ENCODE results near the gene P2RX2.

P2RX2 gene

GRCh38 chr12:132651444-132652100, 33.0 kb downstream of the P2RX2 start:
- Histone ChIP-seq H3K4me1 (no peaks in the 10 kb centered on the region), H3K36me3 (replicated peaks) (peaks cover 91% of the 10 kb centered on the region), H3K27me3 (ENCODE audit: low read depth) (no peaks in the 10 kb centered on the region), H3K9me3 (no peaks in the 10 kb centered on the region), H3K4me3 (no peak overlapping the region)
- in situ Hi-C loops (cut with MboI; ENCODE audit: low sequenced_read_pairs): no loop called here
- DNase-seq (ENCODE audit: low spot score in 2 of 2): peak in 1 of 2 experiments; percentile 84

- Histone ChIP-seq H3K27me3 (ENCODE audit: low read depth) (no peaks in the 10 kb centered on the region), H3K4me1 (no peaks in the 10 kb centered on the region), H3K4me3 (no peak overlapping the region), H3K36me3 (replicated peaks) (peaks cover 92% of the 10 kb centered on the region), H3K9me3 (no peaks in the 10 kb centered on the region)
- DNase-seq (ENCODE audit: low spot score in 2 of 2): no peak
- in situ Hi-C loops (cut with MboI; ENCODE audit: low sequenced_read_pairs): no loop called here
Measured at GRCh38 chr12:132653567-132654290, 35.2 kb downstream of the P2RX2 start.

GRCh38 chr12:132657004-132657727, 38.6 kb downstream of the P2RX2 start:
- Histone ChIP-seq H3K4me3 (no peak overlapping the region), H3K27me3 (ENCODE audit: low read depth) (no peaks in the 10 kb centered on the region)

GRCh38 chr12:132658149-132658894, 39.7 kb downstream of the P2RX2 start:
- no peak for DNase-seq (ENCODE audit: low spot score in 2 of 2)
- no peaks in the 10 kb centered on the region for H3K9me3 ChIP-seq
- no peaks in the 10 kb centered on the region for H3K4me1 ChIP-seq
- no peaks in the 10 kb centered on the region for H3K27me3 ChIP-seq (ENCODE audit: low read depth)
- in situ Hi-C loops (cut with MboI; ENCODE audit: low sequenced_read_pairs): no loop called here
- H3K4me3 ChIP-seq: no peak overlapping the region
- peaks cover 98% of the 10 kb centered on the region for H3K36me3 ChIP-seq (replicated peaks)

More at GRCh38 chr12:132657004-132657727, 38.6 kb downstream of the P2RX2 start:
- Histone ChIP-seq H3K4me1 (no peaks in the 10 kb centered on the region), H3K36me3 (replicated peaks) (peaks cover 94% of the 10 kb centered on the region), H3K9me3 (no peaks in the 10 kb centered on the region)
- DNase-seq (ENCODE audit: low spot score in 2 of 2): no peak
- in situ Hi-C loops (cut with MboI; ENCODE audit: low sequenced_read_pairs): no loop called here

GRCh38 chr12:132659146-132659545, 40.6 kb downstream of the P2RX2 start:
- H3K4me3 ChIP-seq: no peak overlapping the region
- in situ Hi-C loops (cut with MboI; ENCODE audit: low sequenced_read_pairs): no loop called here
- no peaks in the 10 kb centered on the region for H3K4me1 ChIP-seq
- H3K9me3 ChIP-seq: no peaks in the 10 kb centered on the region
- H3K36me3 ChIP-seq (replicated peaks): peaks cover 100% of the 10 kb centered on the region
- DNase-seq (ENCODE audit: low spot score in 2 of 2): no peak
- H3K27me3 ChIP-seq (ENCODE audit: low read depth): no peaks in the 10 kb centered on the region

GRCh38 chr12:132660052-132660451, 41.5 kb downstream of the P2RX2 start:
- Histone ChIP-seq H3K36me3 (replicated peaks) (peaks cover 100% of the 10 kb centered on the region), H3K4me3 (no peak overlapping the region), H3K9me3 (no peaks in the 10 kb centered on the region), H3K27me3 (ENCODE audit: low read depth) (no peaks in the 10 kb centered on the region), H3K4me1 (no peaks in the 10 kb centered on the region)
- no peak for DNase-seq (ENCODE audit: low spot score in 2 of 2)
- in situ Hi-C loops (cut with MboI; ENCODE audit: low sequenced_read_pairs): no loop called here

GRCh38 chr12:132660996-132661395, 42.4 kb downstream of the P2RX2 start:
- in situ Hi-C loops (cut with MboI; ENCODE audit: low sequenced_read_pairs): no loop called here
- peaks cover 100% of the 10 kb centered on the region for H3K36me3 ChIP-seq (replicated peaks)
- H3K27me3 ChIP-seq (ENCODE audit: low read depth): no peaks in the 10 kb centered on the region

GRCh38 chr12:132661972-132662371, 43.4 kb downstream of the P2RX2 start:
- no peak overlapping the region for H3K4me3 ChIP-seq
- H3K36me3 ChIP-seq (replicated peaks): peaks cover 100% of the 10 kb centered on the region
- no peaks in the 10 kb centered on the region for H3K27me3 ChIP-seq (ENCODE audit: low read depth)
- H3K4me1 ChIP-seq: no peaks in the 10 kb centered on the region
- no peak for DNase-seq (ENCODE audit: low spot score in 2 of 2)
- no peaks in the 10 kb centered on the region for H3K9me3 ChIP-seq
- in situ Hi-C loops (cut with MboI; ENCODE audit: low sequenced_read_pairs): no loop called here

More at GRCh38 chr12:132660996-132661395, 42.4 kb downstream of the P2RX2 start:
- Histone ChIP-seq H3K4me3 (no peak overlapping the region), H3K9me3 (no peaks in the 10 kb centered on the region), H3K4me1 (no peaks in the 10 kb centered on the region)
- DNase-seq (ENCODE audit: low spot score in 2 of 2): no peak

GRCh38 chr12:132662901-132663755, 44.6 kb downstream of the P2RX2 start:
- no peaks in the 10 kb centered on the region for H3K27me3 ChIP-seq (ENCODE audit: low read depth)
- H3K4me3 ChIP-seq: no peak overlapping the region
- no peaks in the 10 kb centered on the region for H3K4me1 ChIP-seq
- H3K36me3 ChIP-seq (replicated peaks): peaks cover 100% of the 10 kb centered on the region
- in situ Hi-C loops (cut with MboI; ENCODE audit: low sequenced_read_pairs): no loop called here
- no peaks in the 10 kb centered on the region for H3K9me3 ChIP-seq
- DNase-seq (ENCODE audit: low spot score in 2 of 2): no peak

GRCh38 chr12:132664206-132665148, 45.9 kb downstream of the P2RX2 start:
- Histone ChIP-seq H3K4me3 (no peak overlapping the region), H3K4me1 (no peaks in the 10 kb centered on the region), H3K36me3 (replicated peaks) (peaks cover 100% of the 10 kb centered on the region), H3K9me3 (no peaks in the 10 kb centered on the region), H3K27me3 (ENCODE audit: low read depth) (no peaks in the 10 kb centered on the region)
- in situ Hi-C loops (cut with MboI; ENCODE audit: low sequenced_read_pairs): no loop called here
- no peak for DNase-seq (ENCODE audit: low spot score in 2 of 2)

GRCh38 chr12:132665149-132665491, 46.5 kb downstream of the P2RX2 start:
- Histone ChIP-seq H3K36me3 (replicated peaks) (peaks cover 100% of the 10 kb centered on the region), H3K4me1 (no peaks in the 10 kb centered on the region), H3K4me3 (no peak overlapping the region), H3K27me3 (ENCODE audit: low read depth) (no peaks in the 10 kb centered on the region), H3K9me3 (no peaks in the 10 kb centered on the region)
- no peak for DNase-seq (ENCODE audit: low spot score in 2 of 2)
- in situ Hi-C loops (cut with MboI; ENCODE audit: low sequenced_read_pairs): no loop called here

GRCh38 chr12:132665794-132666193, 47.2 kb downstream of the P2RX2 start:
- no peak overlapping the region for H3K4me3 ChIP-seq
- no peaks in the 10 kb centered on the region for H3K27me3 ChIP-seq (ENCODE audit: low read depth)
- H3K9me3 ChIP-seq: no peaks in the 10 kb centered on the region
- in situ Hi-C loops (cut with MboI; ENCODE audit: low sequenced_read_pairs): no loop called here
- DNase-seq (ENCODE audit: low spot score in 2 of 2): no peak
- H3K4me1 ChIP-seq: no peaks in the 10 kb centered on the region
- H3K36me3 ChIP-seq (replicated peaks): peaks cover 100% of the 10 kb centered on the region
